HG02623 (cell line): ENCODE measurements around the gene SYNE3.
A peak's percentile ranks its signal among the peaks of the same experiment; 100 is the strongest.

Experiments
- ATAC-seq: cut with Tn5 transposase; IDR thresholded peaks from one replicate; pipeline ENCODE4 v1.9.1; 2021; ENCODE audit warnings: moderate library complexity; ENCODE audit not compliant: unreplicated experiment

SYNE3 gene

DNA sequence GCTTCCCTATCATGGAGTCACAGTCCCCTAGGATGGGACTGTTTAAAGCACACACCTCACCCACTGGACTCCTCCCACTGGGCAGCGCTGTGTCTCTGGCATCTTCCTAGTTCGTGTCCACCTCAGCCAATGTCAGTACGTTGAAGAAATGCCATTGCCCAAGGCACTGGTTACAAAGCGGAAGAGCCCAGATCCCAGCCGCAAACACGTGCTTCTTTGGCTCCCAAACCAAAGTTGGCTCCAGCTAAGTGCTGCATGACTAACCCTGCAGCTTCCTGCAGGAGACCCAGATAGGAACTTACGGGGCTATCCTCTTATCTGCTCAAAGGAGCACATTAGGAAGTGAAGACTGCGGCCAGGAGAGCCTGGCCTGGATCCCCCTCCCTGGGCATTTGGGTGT lies 9.3 kb downstream of the SYNE3 start:
- no peak for ATAC-seq

DNA sequence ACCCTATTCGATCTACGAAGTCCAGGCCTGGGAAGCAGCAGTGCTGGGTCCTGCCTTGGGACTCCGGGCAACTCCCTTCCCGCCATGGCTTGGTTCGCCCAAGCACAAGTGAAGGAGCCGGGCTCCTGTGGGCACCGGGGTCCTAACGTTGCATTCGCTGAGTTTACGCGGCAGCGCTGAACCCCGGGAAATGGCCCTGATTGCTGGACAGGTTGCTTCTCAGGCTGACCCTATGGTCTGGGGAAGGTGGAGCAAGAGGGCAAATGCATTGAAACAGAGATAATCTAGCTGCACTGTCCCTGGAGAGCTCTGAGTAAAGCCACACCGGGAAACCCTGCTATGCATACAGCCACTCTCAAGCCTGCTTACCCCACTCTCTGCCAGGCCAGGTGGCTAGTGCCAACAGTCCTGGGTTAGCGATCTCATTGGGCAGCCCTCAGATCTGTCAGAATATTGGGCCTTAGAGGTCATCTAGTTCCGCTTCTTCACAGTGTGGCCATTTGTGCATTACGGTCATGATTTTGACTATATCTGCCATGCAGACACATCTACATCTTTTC lies 11.3 kb downstream of the SYNE3 start:
- no peak for ATAC-seq

DNA sequence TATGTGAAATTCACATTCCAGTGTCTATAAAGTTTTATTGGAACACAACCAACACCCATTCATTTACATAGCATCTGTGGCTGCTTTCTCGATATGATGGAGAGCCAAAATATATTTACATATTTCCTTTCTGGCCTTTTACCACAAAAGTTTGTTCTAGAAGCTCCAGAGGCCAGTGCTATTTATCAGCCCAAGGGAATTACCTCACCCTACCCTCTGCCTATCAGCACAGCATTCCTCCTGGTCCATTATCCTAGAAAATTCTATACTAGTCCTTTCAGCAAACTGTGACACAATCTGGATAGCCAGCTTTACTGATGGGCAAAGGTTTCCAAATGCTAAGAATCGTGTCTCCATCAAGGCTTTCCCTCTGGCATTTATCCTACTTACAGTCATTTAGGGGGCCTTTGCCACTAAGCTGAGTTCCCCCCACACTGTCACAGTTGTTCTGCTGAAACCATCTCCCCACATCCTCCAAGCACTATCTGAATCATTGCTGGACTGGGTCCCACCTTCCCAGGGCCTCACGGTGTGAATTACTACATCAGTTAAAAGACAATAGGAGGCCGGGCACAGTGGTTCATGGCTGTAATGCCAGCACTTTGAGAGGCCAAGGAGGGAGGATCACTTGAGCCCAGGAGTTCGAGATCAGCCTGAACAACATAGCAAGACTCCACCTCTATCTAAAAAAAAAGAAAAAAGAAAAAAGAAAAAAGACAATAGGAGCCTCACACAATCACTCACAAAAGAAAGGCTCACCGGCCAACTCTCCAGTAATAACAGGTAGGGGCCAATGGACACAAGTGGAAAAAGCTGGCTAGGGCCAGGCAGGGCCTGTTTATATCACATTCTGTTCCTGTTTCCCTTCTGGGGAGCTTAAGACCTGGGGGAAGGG lies 12.1 kb downstream of the SYNE3 start:
- ATAC-seq, result no peak

DNA sequence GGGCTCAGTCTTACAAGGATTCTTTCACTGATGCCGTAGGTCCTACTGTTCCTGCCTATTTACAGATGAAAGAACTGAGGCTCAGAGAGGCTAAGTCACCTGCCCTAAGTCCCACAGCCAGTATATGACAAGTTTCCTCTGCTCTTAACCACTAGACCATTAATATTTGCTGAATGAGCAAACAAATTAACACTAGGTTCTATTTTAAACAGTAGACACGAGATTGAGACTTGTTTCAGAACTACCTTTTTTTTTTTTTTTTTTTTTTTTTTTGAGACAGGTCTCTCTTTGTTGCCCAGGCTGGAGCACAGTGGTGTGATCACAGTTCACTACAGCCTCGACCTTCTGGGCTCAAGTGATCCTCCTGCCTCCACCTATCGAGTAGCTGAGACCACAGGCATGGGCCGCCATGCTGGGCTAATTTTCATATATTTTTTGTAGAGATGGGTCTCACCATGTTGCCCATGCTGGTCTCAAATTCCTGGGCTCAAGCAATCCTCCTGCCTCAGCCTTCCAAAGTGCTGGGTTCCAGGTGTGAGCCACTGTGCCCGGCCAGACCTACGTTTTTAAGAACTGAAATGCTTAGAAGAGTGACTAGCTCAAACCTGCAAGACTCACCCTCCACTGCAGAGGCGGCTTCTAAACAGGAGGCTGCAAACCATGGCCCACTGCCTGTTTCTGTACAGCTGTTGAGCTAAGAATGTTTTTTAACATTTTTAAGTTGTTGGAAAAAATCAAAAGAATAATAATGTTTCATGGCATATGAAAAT lies 12.9 kb downstream of the SYNE3 start:
- ATAC-seq, result no peak

DNA sequence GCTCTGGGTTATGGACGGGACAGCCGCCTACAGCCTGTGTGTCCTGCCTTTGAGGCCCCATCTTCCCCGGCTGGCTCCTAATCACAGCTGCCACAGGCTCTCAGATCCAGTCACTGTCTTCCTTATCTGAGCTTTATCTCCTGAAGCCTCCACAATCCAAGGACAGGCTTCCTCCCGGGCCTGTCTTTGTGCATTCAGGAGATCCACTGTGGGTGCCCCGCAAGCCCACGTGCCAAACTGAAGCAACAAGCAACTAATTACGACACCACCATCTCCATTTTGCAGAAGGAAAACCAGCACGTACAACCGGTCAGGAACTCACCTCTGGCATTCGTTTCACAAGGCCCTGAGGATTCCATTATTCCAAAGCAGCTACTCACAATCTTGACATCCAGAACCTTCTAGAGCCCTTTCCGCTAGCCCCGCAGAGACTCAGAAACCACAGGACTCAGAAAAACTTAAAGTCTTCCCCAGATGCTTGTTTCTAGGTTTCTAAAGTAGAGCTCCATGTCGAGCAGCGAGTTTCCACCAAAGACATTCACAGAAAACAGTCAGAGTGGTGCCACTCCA lies 14.0 kb downstream of the SYNE3 start:
- no peak for ATAC-seq

DNA sequence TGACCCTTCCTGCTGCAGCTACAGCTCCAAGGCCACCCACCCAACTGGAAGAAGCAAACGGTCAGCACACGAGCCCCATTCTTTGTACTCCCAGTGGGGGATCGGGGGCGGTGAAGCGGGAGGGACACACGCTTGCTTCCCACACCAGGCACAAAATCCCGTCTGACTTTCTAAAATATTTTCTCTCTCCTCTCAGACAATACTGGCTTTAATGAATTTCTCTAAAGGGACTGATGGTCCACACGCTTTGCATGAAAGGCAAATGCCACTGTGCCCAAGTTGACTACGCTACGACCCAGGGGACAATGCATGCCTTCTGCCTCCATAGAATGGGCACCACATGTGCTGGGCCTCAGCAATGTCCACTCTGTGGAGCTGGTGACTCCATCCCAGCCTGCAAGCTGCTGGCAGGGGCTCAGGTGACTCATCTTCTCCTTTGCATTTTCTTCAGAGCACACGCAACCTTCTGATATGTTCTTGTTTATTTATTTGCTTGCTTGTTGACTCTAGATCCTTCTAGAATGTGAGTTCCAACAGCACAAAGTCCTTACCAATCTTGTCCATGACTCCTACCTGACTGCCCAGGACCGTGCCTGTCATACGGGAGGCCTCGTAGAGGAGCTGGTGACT lies 15.6 kb downstream of the SYNE3 start:
- no peak for ATAC-seq

DNA sequence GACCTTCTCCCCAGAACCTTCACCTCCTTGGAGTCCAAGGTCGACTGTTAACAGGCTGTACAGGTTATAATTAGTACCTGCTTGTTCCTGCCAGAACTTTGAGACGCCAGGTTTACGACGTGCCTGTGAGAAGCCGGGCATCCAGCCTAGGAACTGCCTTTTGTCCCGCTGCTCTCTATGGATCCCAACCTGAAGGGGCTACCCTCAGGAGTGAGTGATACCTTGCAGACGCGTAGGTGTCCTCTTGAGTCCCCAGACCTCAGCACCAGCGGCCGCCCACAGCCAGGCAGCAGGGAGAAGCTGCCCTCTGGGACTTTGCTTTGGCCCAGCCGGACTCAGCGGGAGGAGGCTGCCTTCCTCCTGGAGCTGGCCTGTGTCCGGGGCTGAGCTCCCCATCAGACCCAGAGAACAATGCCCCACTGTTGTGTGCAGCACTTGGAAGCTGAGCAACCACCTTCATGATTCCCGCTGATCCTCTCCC lies 16.2 kb downstream of the SYNE3 start:
- ATAC-seq, result no peak

DNA sequence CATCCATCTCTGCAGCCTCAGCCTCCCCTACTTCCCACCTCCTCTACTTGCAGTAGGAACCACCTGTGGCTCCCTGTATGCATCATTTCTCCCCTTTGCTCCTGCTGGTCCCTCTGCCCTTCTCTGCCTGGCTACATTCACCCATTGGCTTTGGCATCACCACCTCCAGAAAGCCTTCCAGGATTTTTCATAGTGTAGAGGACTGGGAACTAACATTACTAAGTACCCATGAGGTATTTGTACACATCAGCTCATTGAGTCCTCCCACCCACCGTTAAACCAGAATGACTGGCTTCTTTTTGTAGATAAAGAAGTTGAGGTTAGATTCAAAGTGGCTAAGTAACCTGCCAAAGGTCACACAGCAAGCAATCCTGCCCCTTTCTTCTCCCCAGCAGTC lies 17.1 kb downstream of the SYNE3 start:
- no peak for ATAC-seq

DNA sequence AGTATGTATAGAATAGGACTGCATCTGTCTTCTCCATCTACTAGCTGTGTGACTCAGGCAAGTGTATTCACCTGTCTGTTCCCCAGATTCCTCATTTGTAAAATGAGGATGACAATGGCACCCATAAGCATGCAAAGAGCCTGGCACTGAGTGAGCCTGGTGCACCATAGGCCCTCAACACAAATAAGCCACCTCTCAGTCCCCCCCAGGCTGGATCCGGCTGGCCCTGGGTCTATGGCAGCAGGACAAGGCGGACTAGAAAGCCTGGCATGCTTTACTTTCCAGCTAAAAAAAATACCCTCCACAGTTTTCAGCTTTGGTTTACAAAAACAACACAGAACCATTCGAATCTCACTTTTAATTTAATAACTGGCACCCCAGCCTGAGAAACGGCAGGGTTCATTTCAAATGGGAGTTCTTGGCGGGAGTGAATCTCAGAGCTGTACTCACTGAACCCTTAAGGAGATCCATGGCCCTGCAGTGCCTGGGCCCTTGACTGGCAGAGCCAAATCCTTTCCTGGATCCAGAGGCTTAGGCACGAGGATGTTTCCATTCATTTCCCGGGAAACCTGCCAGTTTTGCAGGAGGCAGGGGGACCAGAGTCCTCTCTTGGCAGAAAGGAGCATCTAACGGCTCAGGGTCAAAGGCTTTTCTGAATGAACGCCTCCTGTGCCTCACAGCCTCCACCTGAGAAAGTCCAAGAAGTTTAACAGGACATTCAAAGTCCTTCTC lies 17.7 kb downstream of the SYNE3 start:
- ATAC-seq, result no peak

DNA sequence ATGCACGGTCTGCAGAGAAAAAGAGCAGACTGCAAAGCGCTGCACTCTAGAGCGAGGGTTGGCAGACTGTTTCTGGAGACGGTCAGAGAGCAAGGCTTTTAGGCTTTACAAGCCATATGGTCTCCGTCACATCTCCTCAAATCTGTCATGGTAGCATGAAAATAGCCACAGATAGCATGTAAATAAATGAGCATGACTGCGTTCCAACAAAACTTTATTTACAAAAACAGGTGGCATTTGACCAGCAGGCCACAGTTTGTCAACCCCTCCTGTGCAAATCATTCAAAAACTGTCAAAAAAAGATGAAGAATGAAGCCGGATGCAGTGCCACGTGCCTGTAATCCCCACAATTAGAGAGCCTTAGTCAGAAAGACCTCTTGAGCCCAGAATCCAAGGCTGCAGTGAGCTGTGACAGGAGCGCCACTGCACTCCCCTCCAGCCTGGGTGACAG lies 18.9 kb downstream of the SYNE3 start:
- ATAC-seq, result no peak

DNA sequence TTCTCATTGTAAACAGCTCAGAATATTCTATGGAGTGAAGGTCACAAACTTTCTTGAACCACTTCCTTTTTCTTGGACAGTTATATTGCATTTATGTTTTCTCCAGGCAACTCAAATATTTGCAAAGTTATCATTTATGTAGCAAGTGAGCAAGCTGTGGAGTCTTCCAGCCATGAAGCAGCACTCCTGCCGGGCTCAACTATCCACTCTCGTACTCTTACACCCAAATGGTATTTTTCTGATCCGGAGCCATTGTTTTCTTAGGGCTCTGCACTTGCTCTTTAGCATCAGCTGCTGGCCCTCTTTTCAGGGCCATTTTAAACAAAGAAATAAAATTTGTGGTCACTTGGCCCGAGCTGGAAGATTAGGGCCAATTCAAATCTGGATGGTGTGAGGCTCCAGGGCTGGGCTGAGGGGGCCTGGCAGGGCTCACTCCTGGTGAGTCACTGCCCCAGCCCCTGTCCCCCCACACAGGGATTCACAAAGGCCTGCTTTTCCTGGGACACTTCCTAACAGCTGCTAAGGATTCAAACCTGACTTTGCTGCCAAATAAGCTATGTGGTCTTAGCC lies 19.7 kb downstream of the SYNE3 start:
- no peak for ATAC-seq

DNA sequence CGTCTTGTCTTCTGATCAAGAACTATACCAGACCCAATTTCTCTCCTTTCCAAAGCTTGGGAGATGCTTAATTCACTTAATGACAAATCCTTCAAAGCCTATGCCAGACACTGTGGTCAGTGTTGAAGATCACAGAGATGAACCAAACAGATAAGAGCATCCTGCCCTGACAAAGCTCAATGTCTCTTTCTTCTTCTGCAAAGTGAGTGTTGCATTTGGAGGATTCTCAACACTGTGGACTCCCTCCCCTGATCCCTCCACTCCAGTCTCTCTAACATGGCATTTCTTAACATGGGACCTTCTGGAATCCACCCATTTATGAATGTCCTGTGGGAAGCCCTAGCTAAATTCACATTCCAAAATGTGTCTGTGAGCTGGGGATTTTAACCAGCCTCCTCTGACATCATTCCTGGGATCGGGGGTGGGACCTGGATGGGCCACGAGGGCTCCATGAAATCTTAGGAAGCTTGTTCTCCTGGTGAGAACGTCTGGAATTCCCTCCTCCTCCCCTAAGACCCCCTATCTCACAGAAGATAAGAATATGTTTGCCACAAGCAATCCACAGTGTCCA lies 20.3 kb downstream of the SYNE3 start:
- ATAC-seq, result no peak

DNA sequence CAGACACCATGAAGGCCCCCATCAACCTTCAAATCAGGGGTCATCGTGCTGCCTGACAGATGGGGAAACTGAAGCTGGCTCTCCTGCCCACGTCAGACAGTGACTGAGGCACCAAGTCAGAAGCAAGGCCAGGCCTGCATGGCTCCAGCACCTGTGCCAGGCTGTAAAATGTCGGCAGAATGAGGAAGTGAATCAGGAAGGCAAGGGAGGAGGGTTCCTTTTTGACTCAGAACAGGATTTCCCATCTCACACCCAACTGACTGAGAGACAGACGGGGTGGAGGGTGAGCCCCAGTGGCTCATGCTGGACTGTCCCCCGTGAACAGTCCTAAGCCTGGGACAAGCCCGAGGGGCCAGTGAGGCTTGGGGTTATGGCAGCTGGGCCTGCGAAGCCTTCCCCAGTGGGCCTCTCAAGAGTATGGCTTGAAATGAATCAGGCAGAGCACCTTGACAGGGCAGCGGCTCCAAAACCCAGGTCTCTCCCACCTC lies 20.9 kb downstream of the SYNE3 start:
- peak; percentile 90 for ATAC-seq

DNA sequence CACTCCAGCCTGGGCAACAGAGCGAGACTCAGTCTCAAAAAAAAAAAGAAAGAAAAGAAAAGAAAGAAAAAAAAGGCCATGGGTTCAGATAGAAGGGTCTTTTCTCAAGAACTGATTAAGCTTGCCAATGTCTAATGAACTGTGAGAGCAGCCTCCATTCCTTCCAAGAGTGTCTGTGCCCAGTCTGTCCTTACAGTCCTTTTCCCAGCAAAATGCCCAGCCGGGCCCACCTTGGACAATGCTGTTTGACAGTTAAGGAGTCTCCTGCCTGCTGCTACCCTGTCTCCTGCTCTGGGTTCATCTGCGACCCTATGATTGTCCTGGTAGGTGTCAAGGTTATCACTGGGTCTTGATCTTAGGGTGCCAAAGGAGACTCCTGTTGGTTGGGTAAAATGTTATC lies 21.4 kb downstream of the SYNE3 start:
- ATAC-seq, result no peak

DNA sequence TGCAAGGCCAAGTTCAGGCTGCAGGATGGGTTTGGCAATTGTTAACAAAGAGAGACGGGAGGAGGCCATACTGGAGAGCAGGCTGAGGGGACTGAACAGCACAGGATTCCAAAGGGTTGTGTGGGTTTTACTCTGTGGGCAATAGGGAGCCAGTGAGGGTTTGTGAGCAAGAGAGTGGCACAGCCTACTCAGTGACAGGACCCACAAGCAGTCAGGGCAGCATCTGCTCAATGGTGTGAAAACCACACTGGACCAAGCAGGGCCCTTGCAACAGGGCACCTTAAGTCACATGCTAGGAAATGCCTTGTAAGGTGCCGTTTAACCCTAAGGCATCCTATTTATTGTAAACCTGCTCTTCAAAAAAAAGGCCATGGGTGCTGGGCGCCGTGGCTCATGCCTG lies 22.0 kb downstream of the SYNE3 start:
- no peak for ATAC-seq

DNA sequence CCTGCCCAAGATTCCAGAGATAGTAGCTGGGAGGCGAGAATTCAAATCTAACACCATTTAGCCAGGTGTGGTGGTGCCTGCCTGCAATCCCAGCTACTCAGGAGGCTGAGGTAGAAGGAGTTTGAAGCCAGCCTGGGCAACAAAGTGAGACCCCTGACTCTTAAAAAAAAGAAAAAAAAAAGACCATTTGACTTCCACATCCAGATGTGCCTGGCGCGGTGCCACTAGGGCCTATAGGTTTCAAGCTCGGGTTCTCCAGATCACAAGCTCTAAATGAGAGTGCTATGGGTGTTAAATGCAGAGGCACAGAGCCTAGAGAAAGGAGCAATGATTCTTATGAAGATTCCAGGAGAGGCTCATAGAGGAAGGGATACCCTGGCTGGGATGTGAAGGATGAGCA lies 22.5 kb downstream of the SYNE3 start:
- ATAC-seq, result no peak

DNA sequence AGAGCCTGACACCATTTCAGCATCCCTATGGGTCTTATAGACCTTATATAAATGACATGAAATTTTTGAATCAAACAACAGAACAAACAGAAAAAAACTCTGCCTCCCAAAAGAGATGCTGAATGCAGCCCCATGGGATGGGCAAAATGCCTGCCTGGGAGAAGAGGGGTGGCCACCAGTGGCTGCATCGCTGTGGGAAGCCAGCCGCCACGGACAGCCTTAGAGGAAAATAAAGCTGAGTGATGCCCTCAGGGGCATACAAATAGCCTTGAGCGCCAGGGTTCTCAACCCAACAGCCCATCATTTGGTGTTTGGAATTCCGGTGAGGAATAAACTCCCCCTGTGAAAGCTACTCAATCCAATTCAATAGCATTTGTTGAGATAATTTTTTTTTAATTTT lies 22.9 kb downstream of the SYNE3 start:
- no peak for ATAC-seq

DNA sequence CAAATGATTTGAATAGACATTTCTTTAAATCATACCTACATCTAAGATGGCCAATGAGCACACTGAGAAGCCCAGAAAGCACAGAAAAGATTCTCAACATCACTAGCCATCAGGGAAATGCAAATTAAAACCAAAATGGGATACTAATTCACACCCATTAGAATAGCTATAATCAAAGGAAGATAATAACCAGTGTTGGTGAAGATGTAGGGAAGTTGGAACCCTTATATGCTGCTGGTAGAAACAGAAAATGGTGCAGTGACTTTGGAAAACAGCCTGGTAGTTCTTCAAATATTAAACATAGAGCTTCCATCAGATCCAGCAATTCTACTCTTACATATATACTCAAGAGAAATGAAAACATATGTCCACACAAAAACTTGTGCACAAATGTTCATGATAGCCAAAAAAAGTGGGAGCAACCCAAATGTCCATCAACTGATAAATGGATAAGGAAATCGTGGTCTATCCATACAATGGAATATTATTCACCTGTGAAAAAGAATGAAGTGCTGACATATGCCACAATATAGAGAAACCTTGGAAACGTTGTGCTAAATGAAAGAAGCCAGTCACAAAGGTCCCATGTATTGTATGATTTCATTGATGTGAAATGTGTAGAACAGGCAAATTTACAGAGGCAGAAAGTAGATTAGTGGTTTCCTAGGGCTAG lies 24.4 kb downstream of the SYNE3 start:
- no peak for ATAC-seq
